ENCODE measurements around the gene GRIK2. TPM values are rescaled to one million over a fixed set of nuclear protein-coding genes. Genes with fewer than 3 reads are reported as not detected.

GRIK2 gene
- total and polyA plus RNA-seq, 2 donors (not counting 3 experiments of a cell fraction or from before 2014, with no cell fraction given) = not detected

- H3K27me3 ChIP-seq (ENCODE audit: control insufficient read depth in 2 of 2, insufficient read depth in 2 of 2, low read length in 2 of 2) = no peaks in the 10 kb centered on the region
Observed at GRCh38 chr6:101878554-101879276, 485.2 kb downstream of the GRIK2 start.

More at GRCh38 chr6:101878554-101879276, 485.2 kb downstream of the GRIK2 start:
- dilution Hi-C loops (cut with MboI; ENCODE audit: extremely low pct_ligation_motif_present, low sequenced_read_pairs) = no loop called here
- BruUV-seq (replicated peaks) = no TSS peak
- FAIRE-seq (no peak), DNase-seq (ENCODE audit: low read depth, low spot score) (no peak)
- no peak overlapping the region for H3K4me3 ChIP-seq (replicated peaks in 1 of 3; ENCODE audit: insufficient read depth in 1 of 3, low read depth in 1 of 3, low read length in 3 of 3)
- TF ChIP-seq MAX (IDR thresholded peaks at IDR 0.05; ENCODE audit: insufficient read depth, insufficient read length) (no peak), JUN (IDR thresholded peaks at IDR 0.05; ENCODE audit: borderline replicate concordance, insufficient read depth, insufficient read length, low read depth) (no peak), FOS (IDR thresholded peaks at IDR 0.05; ENCODE audit: borderline replicate concordance, insufficient read depth, low read length) (no peak), MYC (IDR thresholded peaks at IDR 0.05; ENCODE audit: low read depth, low read length) (no peak), EZH2 (IDR thresholded peaks at IDR 0.05; ENCODE audit: borderline replicate concordance, low read depth, low read length, severe bottlenecking) (no peak), CTCF (IDR thresholded peaks at IDR 0.05; ENCODE audit: extremely low read depth in 1 of 2, insufficient read depth in 1 of 2, low read depth in 1 of 2, low read length in 2 of 2) (no peak), POLR2AphosphoS5 (IDR thresholded peaks at IDR 0.05; ENCODE audit: insufficient read depth, low read depth, low read length) (no peak)
- no peaks in the 10 kb centered on the region for H4K20me1 ChIP-seq (replicated peaks; ENCODE audit: control insufficient read depth, extremely low read depth, insufficient read depth, low read length)
- H3K9me3 ChIP-seq (replicated peaks; ENCODE audit: control insufficient read depth, insufficient read depth, low read length) = no peaks in the 10 kb centered on the region
- H3K79me2 ChIP-seq (ENCODE audit: control insufficient read depth, insufficient read depth, low read length) = no peaks in the 10 kb centered on the region
- intact Hi-C loops (cut with micrococcal nuclease) = no loop called here
- H3K4me2 ChIP-seq (ENCODE audit: insufficient read depth, low read length) = no peak overlapping the region
- ChIA-PET CTCF (no interaction called here), POLR2A (no interaction called here)
- no peaks in the 10 kb centered on the region for H3K4me1 ChIP-seq (ENCODE audit: control insufficient read depth, extremely low read depth, insufficient read depth, low read length)
- H3K9me1 ChIP-seq (replicated peaks; ENCODE audit: control insufficient read depth, extremely low read depth, insufficient read depth, low read length) = no peaks in the 10 kb centered on the region
- no peaks in the 10 kb centered on the region for H3K36me3 ChIP-seq (ENCODE audit: control insufficient read depth in 2 of 2, extremely low read depth in 1 of 2, insufficient read depth in 2 of 2, low read length in 2 of 2)
- H3K27ac ChIP-seq (ENCODE audit: insufficient read depth, low read depth, low read length) = no peak overlapping the region
- no peak overlapping the region for H2AFZ ChIP-seq (ENCODE audit: low read depth, low read length)
- H3K9ac ChIP-seq (replicated peaks; ENCODE audit: extremely low read depth, insufficient read depth, low read length) = no peak overlapping the region

Measured in endothelial cell of umbilical vein (primary cell).